Erythroblast (primary cell): ENCODE results near the gene TLNRD1.

Experiments used
- GATA1 ChIP-seq: IDR thresholded peaks from 2 replicates; pipeline ENCODE4 v1.6.1; 2011; ENCODE audit warnings: low read depth, mild to moderate bottlenecking, control low read depth, low read length, moderate library complexity
- POLR2A ChIP-seq: IDR thresholded peaks from 2 replicates; pipeline ENCODE4 v1.6.1; 2011; ENCODE audit warnings: mild to moderate bottlenecking, low read length

DNA sequence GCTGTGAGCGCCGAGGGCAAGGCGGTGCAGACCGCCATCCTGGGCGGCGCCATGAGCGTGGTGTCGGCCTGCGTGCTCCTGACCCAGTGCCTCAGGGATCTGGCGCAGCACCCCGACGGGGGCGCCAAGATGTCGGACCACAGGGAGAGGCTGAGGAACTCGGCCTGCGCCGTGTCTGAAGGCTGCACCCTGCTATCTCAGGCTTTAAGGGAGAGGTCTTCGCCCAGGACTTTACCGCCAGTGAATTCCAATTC, 2.3 kb downstream of the TLNRD1 start:
- TF ChIP-seq POLR2A: no peak
- TF ChIP-seq GATA1: no peak
